GM12872 (cell line): Measurements from ENCODE around the gene CDK11A.

Experiments used
- CTCF ChIP-seq: IDR thresholded peaks from 3 replicates; pipeline ENCODE4 v1.5.1; 2011; ENCODE audit warnings: low read depth, mild to moderate bottlenecking, low read length, moderate library complexity; ENCODE audit not compliant: insufficient read depth

Gene CDK11A

GRCh38 chr1:1666526-1666925 lies 57.6 kb downstream of the CDK11A start:
- TF ChIP-seq CTCF: no peak

- TF ChIP-seq CTCF: peak; percentile 68
Measured at GRCh38 chr1:1665815-1666251, 58.3 kb downstream of the CDK11A start.

- TF ChIP-seq CTCF: no peak
Measured at GRCh38 chr1:1664941-1665814, 59.0 kb downstream of the CDK11A start.

GRCh38 chr1:1658583-1659549 lies 65.3 kb downstream of the CDK11A start, which contains the start of gene CDK11B:
Gene CDK11B (minus strand): TSS chr1:1659004. CDS start chr1:1657485, 1,519 bp downstream.
- peak; percentile 35; the same call in 2 of the 3 replicates for TF ChIP-seq CTCF
